GM18505 (cell line): ENCODE measurements around the gene UBE2E2.

Experiments used
- ATAC-seq: cut with Tn5 transposase; IDR thresholded peaks from one replicate; pipeline ENCODE4 v1.9.1; 2021; ENCODE audit not compliant: unreplicated experiment
- POLR2A ChIP-seq: IDR thresholded peaks from 4 replicates; pipeline ENCODE4 v1.6.1; 2011; ENCODE audit warnings: borderline replicate concordance; ENCODE audit not compliant: insufficient read depth, insufficient read length; ENCODE audit errors: extremely low read depth

The UBE2E2 gene

DNA sequence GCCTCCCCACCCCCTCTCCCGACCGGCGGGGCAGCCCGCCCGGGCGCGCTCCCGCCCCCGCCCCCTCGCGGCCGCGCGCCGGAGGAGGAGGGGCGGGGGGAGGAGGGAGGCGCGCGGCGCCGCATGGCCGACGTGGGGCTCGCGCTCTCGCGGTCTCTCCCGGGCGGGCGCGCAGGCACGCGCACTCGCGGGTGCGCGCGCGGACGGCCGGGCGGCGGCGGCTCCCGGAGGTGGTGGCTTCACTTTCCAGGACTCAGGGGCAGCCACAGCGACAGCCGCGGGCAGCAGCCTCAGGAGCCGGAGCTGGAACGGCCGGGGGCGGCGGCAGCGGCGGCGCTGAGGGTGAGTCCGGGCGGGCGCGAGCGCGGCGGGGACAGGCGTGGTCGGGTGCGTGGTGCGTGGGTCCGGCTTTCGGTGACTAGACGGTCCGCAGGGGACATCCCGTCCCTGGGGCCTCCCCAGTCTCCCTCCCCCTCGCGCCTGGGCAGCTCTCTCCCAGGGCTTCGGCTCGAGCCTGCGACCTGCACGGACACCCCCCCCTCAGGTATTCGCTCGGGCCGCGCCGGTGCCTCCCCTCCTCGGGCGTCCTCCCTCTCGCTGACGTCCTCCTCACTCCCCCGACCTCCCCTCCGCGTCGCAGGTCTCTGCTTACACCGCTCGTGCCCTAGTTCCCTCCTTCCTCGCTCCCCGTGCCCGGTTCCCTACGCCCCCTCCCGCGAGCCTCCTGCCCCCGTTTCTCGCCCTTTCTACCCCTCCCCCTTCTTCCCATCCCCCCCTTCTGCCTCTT lies at the start of gene UBE2E2:
TSS of gene UBE2E2 (plus strand) at position 407 of the 787 bp plus-strand sequence.
- ATAC-seq: peak; percentile 62
- peak; percentile 72 for TF ChIP-seq POLR2A

GRCh38 chr3:23153436-23153835 lies 49.7 kb upstream of the UBE2E2 start:
- ATAC-seq: no peak
- no peak for TF ChIP-seq POLR2A

DNA sequence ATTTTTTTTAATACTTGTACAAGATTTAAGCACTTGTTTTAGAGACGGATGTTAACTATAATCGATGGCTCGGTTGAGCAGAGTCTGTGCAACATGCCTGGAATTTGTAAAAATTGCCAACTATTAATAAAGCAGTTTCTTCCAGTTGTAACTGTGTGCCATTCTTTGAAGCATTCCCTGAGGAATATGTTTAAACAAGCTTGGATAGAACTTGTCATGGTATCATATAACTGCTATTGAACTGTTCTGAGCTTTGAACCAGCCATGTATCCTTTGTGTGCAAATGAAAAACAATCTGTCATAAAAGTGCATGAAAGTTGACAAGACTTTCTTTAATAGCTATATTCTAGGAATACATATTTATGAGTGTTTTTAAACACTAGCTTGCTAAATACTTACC lies 45.8 kb upstream of the UBE2E2 start:
- no peak for ATAC-seq
- no peak for TF ChIP-seq POLR2A

GRCh38 chr3:23159929-23160328 lies 43.2 kb upstream of the UBE2E2 start:
- ATAC-seq: no peak
- no peak for TF ChIP-seq POLR2A

DNA sequence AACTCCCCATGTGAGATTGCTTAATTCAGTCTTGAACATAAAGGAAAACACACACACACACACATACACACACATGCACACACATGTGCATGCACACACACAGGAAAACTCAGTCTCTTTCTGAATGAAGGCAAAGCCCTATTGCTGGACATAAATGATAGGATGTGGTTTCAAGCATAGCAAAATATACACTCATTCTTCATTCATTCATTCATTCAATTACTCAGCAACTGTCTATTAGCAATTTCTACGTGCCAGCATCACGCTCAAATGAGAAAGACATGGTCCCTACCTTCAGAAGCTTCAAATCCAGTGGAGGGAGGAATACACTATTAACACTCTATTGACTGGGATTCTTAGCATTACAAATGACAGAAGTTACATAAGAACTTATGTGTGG lies 41.8 kb upstream of the UBE2E2 start:
- TF ChIP-seq POLR2A: no peak
- peak; percentile 3 for ATAC-seq

DNA sequence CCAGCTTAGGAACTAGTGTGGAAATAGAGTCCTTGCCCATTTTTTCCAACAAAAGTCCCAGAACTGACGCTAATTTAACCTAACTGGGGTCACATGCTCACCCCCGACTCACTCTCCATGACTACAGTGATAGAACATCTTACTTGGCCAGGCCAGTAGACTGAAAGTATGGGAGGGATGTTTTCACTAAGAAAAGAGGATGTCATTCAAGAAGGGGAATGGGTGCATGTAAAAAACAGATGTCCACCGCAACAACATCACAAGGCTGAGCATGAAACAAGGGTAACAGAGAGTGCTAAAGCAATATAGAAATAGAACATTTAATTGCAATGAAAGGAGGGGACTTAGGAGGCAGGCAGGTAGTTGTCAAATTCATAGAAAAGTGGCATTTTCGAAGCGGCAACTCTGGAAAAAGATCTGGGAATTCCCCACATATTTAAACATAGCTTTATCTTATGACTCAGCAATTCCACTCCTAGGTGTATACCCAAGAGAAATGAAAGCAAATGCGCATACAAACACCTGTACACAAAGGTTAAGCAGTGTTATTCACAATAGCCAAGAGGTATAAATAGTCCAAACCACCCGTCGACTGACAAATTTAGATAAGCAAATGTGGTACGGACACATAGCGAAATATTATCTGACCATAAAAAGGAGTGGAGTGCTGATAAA lies 41.1 kb upstream of the UBE2E2 start:
- ATAC-seq: peak; percentile 56
- TF ChIP-seq POLR2A: no peak

DNA sequence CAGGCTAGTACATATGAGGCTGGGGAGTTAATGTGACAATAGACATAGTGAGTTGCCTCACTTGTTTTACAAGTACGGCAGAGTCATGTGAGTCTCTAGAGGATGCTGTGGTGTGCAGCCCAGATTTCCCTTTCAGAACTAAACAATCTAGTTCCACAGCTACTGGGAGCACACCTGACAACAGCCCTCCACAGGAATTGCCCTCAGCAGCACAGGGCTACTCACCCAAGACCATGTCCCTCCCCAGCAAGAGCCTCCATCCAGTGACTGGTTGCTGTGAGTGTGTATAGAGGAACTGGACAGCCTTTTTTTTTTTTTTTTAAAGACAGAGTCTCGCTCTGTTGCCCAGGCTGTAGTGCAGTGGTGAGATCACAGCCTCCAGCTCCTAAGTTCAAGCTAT lies 40.2 kb upstream of the UBE2E2 start:
- ATAC-seq: peak; percentile 60
- TF ChIP-seq POLR2A: no peak

GRCh38 chr3:23164746-23165145 lies 38.4 kb upstream of the UBE2E2 start:
- no peak for TF ChIP-seq POLR2A
- ATAC-seq: no peak

DNA sequence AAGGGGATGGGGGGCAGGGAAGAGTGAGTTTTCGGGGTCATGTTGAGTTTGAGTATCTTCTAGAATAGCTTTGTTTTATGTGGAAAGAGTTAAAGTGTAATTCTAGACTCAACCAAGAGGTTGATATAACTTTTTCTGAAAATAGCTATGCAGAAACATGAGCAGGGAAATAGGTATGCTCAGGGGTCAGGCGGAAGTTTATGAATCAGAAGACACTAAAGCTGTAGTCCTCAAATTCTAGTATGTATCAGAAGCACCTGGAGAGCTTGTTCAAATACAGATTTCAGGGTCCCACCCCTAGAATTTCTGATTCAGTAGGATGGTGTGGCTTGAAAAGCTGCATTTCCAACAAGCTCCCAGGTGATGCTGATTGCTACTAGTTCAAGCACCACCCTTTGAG lies 37.6 kb upstream of the UBE2E2 start:
- ATAC-seq: no peak
- TF ChIP-seq POLR2A: no peak

- TF ChIP-seq POLR2A: no peak
- no peak for ATAC-seq
These were observed 36.9 kb upstream of the UBE2E2 start for GRCh38 chr3:23166276-23166675.

GRCh38 chr3:23166845-23167244 lies 36.3 kb upstream of the UBE2E2 start:
- no peak for TF ChIP-seq POLR2A
- no peak for ATAC-seq

DNA sequence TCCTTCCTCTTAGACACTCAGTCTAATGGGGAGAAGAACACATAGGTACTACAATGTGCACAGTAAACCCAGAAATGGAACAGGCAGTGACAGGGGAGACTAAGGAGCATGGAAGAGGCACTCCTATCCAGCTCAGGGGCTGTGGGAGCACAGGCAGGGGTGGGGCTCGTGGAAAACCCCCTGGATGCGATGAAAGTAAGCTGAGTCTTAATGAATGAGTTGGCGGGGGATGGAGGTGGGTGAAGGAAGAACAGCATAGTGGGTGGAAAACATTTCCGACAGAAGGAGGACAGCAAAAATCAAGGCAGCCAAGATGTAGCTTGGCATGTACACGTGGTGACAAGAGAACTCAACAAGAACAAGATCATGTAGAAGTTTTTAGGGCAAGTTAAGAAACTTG lies 33.6 kb upstream of the UBE2E2 start:
- no peak for TF ChIP-seq POLR2A
- no peak for ATAC-seq

DNA sequence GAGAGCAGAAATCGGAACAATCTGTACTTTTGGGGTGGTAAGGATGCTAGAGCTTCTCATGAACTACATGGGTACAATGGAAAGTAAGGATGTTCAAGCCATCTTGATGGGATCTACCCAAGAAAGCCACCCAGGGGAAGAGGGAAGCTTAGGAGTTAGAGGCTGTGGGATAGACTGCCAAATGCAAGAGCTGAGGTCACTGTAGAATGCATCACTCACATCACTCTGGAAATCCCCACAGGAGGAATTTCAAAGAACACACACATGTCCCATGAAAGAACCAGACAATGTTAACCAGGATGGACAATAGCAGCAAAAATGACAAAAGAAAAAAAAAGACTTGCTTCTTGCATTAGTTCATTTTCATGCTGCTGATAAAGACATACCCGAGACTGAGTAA lies 32.8 kb upstream of the UBE2E2 start:
- no peak for ATAC-seq
- no peak for TF ChIP-seq POLR2A

DNA sequence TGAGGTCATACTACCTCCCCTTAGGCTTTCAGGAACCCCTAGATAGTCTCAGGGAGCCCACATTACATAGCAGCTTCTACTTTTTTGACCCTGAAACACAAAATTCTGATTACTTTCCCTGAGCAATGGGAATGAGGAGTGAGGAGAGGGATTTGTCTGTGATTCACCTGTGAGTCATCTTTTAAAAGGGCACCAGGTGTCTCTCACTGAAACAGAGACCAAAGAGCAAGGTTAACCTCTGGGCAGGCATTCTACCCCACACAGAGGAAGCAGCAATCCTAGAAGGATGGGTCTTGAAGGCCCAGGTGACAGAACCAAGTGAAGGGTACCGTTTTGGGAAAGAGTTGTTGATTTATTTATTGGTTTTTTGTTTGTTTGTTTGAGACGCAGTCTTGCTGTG lies 31.1 kb upstream of the UBE2E2 start:
- no peak for TF ChIP-seq POLR2A
- ATAC-seq: no peak
